B cell (primary cell): ENCODE results near the gene PIGQ.

Experiments used
- CTCF ChIP-seq: fragments of 200-600 bp; IDR thresholded peaks from one replicate; pipeline ENCODE4 v1.8.0; 2022; ENCODE audit warnings: antibody characterized with exemption, mild to moderate bottlenecking
- EZH2 ChIP-seq: IDR thresholded peaks from 2 replicates; pipeline ENCODE4 v1.6.1; 2012; ENCODE audit warnings: borderline replicate concordance, low read depth, mild to moderate bottlenecking, moderate library complexity, low read length; ENCODE audit not compliant: insufficient read depth, poor library complexity, severe bottlenecking

- no peak for TF ChIP-seq EZH2
- TF ChIP-seq CTCF, result no peak
Measured at GRCh38 chr16:580946-581498, 11.3 kb downstream of the PIGQ start.
